ENCODE measurements around the gene FOXN3.
"Not testable (repeated sequence)": the region's sequence is repeated elsewhere in the genome, so short reads cannot be mapped to it uniquely, and the experiment has no call there.

FOXN3 gene

GRCh38 chr14:89212386-89213235, 204.4 kb downstream of the FOXN3 start:
- Histone ChIP-seq H3K4me1 (ENCODE audit: control insufficient read depth, insufficient read depth, low read length) (peaks cover 11% of the 10 kb centered on the region), H3K9me3 (ENCODE audit: control insufficient read depth in 2 of 2, low read length in 2 of 2) (no peaks in the 10 kb centered on the region), H3K27me3 (ENCODE audit: control insufficient read depth in 1 of 2, insufficient read depth in 2 of 2, low read length in 2 of 2) (no peaks in the 10 kb centered on the region), H3K4me3 (ENCODE audit: low read length in 2 of 2) (no peak overlapping the region), H3K27ac (ENCODE audit: low read length) (no peak overlapping the region), H3K9ac (ENCODE audit: low read length in 2 of 2) (no peak overlapping the region), H3K36me3 (ENCODE audit: control insufficient read depth in 2 of 2, insufficient read depth in 2 of 2, low read length in 2 of 2) (no peaks in the 10 kb centered on the region)

GRCh38 chr14:89209558-89209957, 207.5 kb downstream of the FOXN3 start:
- Histone ChIP-seq H3K27ac (ENCODE audit: low read length) (no peak overlapping the region), H3K4me3 (ENCODE audit: low read length in 2 of 2) (no peak overlapping the region), H3K9ac (ENCODE audit: low read length in 2 of 2) (no peak overlapping the region), H3K27me3 (ENCODE audit: control insufficient read depth in 1 of 2, insufficient read depth in 2 of 2, low read length in 2 of 2) (no peaks in the 10 kb centered on the region), H3K4me1 (ENCODE audit: control insufficient read depth, insufficient read depth, low read length) (peaks cover 8% of the 10 kb centered on the region), H3K36me3 (ENCODE audit: control insufficient read depth in 2 of 2, insufficient read depth in 2 of 2, low read length in 2 of 2) (no peaks in the 10 kb centered on the region), H3K9me3 (ENCODE audit: control insufficient read depth in 2 of 2, low read length in 2 of 2) (no peaks in the 10 kb centered on the region)

GRCh38 chr14:89207925-89208328, 209.1 kb downstream of the FOXN3 start:
- no peaks in the 10 kb centered on the region for H3K9me3 ChIP-seq (ENCODE audit: control insufficient read depth in 2 of 2, low read length in 2 of 2)
- H3K36me3 ChIP-seq (ENCODE audit: control insufficient read depth in 2 of 2, insufficient read depth in 2 of 2, low read length in 2 of 2): no peaks in the 10 kb centered on the region
- no peaks in the 10 kb centered on the region for H3K27me3 ChIP-seq (ENCODE audit: control insufficient read depth in 1 of 2, insufficient read depth in 2 of 2, low read length in 2 of 2)
- peaks cover 3% of the 10 kb centered on the region for H3K4me1 ChIP-seq (ENCODE audit: control insufficient read depth, insufficient read depth, low read length)
- H3K9ac ChIP-seq (ENCODE audit: low read length in 2 of 2): no peak overlapping the region
- no peak overlapping the region for H3K4me3 ChIP-seq (ENCODE audit: low read length in 2 of 2)
- no peak overlapping the region for H3K27ac ChIP-seq (ENCODE audit: low read length)

GRCh38 chr14:89206389-89207031, 210.5 kb downstream of the FOXN3 start:
- H3K36me3 ChIP-seq (ENCODE audit: control insufficient read depth in 2 of 2, insufficient read depth in 2 of 2, low read length in 2 of 2): no peaks in the 10 kb centered on the region
- H3K9ac ChIP-seq (ENCODE audit: low read length in 2 of 2): no peak overlapping the region
- no peaks in the 10 kb centered on the region for H3K27me3 ChIP-seq (ENCODE audit: control insufficient read depth in 1 of 2, insufficient read depth in 2 of 2, low read length in 2 of 2)
- no peak overlapping the region for H3K27ac ChIP-seq (ENCODE audit: low read length)
- no peak overlapping the region for H3K4me3 ChIP-seq (ENCODE audit: low read length in 2 of 2)
- peaks cover 3% of the 10 kb centered on the region for H3K4me1 ChIP-seq (ENCODE audit: control insufficient read depth, insufficient read depth, low read length)
- no peaks in the 10 kb centered on the region for H3K9me3 ChIP-seq (ENCODE audit: control insufficient read depth in 2 of 2, low read length in 2 of 2)

GRCh38 chr14:89205137-89205740, 211.8 kb downstream of the FOXN3 start:
- Histone ChIP-seq H3K36me3 (ENCODE audit: control insufficient read depth in 2 of 2, insufficient read depth in 2 of 2, low read length in 2 of 2) (no peaks in the 10 kb centered on the region), H3K27ac (ENCODE audit: low read length) (no peak overlapping the region), H3K9me3 (ENCODE audit: control insufficient read depth in 2 of 2, low read length in 2 of 2) (no peaks in the 10 kb centered on the region), H3K4me1 (ENCODE audit: control insufficient read depth, insufficient read depth, low read length) (peaks cover 3% of the 10 kb centered on the region), H3K27me3 (ENCODE audit: control insufficient read depth in 1 of 2, insufficient read depth in 2 of 2, low read length in 2 of 2) (no peaks in the 10 kb centered on the region), H3K4me3 (ENCODE audit: low read length in 2 of 2) (no peak overlapping the region), H3K9ac (ENCODE audit: low read length in 2 of 2) (no peak overlapping the region)

- H3K4me3 ChIP-seq (ENCODE audit: low read length in 2 of 2): no peak overlapping the region
- peaks cover 5% of the 10 kb centered on the region for H3K4me1 ChIP-seq (ENCODE audit: control insufficient read depth, insufficient read depth, low read length)
- no peaks in the 10 kb centered on the region for H3K9me3 ChIP-seq (ENCODE audit: control insufficient read depth in 2 of 2, low read length in 2 of 2)
- H3K27me3 ChIP-seq (ENCODE audit: control insufficient read depth in 1 of 2, insufficient read depth in 2 of 2, low read length in 2 of 2): no peaks in the 10 kb centered on the region
- no peak overlapping the region for H3K27ac ChIP-seq (ENCODE audit: low read length)
- H3K36me3 ChIP-seq (ENCODE audit: control insufficient read depth in 2 of 2, insufficient read depth in 2 of 2, low read length in 2 of 2): no peaks in the 10 kb centered on the region
- H3K9ac ChIP-seq (ENCODE audit: low read length in 2 of 2): no peak overlapping the region
Measured at GRCh38 chr14:89202413-89203190, 214.4 kb downstream of the FOXN3 start.

- H3K27me3 ChIP-seq (ENCODE audit: control insufficient read depth in 1 of 2, insufficient read depth in 2 of 2, low read length in 2 of 2): no peaks in the 10 kb centered on the region
- H3K27ac ChIP-seq (ENCODE audit: low read length): no peak overlapping the region
- H3K4me3 ChIP-seq (ENCODE audit: low read length in 2 of 2): no peak overlapping the region
- no peaks in the 10 kb centered on the region for H3K36me3 ChIP-seq (ENCODE audit: control insufficient read depth in 2 of 2, insufficient read depth in 2 of 2, low read length in 2 of 2)
- peaks cover 5% of the 10 kb centered on the region for H3K4me1 ChIP-seq (ENCODE audit: control insufficient read depth, insufficient read depth, low read length)
- no peak overlapping the region for H3K9ac ChIP-seq (ENCODE audit: low read length in 2 of 2)
- H3K9me3 ChIP-seq (ENCODE audit: control insufficient read depth in 2 of 2, low read length in 2 of 2): no peaks in the 10 kb centered on the region
Measured at GRCh38 chr14:89201645-89202044, 215.4 kb downstream of the FOXN3 start.

GRCh38 chr14:89199357-89199756, 217.7 kb downstream of the FOXN3 start:
- not testable (repeated sequence) for H3K4me1 ChIP-seq (ENCODE audit: control insufficient read depth, insufficient read depth, low read length); H3K9ac ChIP-seq (ENCODE audit: low read length in 2 of 2); H3K27me3 ChIP-seq (ENCODE audit: control insufficient read depth in 1 of 2, insufficient read depth in 2 of 2, low read length in 2 of 2); H3K4me3 ChIP-seq (ENCODE audit: low read length in 2 of 2); H3K9me3 ChIP-seq (ENCODE audit: control insufficient read depth in 2 of 2, low read length in 2 of 2); H3K36me3 ChIP-seq (ENCODE audit: control insufficient read depth in 2 of 2, insufficient read depth in 2 of 2, low read length in 2 of 2); H3K27ac ChIP-seq (ENCODE audit: low read length)

- Histone ChIP-seq H3K9me3 (ENCODE audit: control insufficient read depth in 2 of 2, low read length in 2 of 2) (no peaks in the 10 kb centered on the region), H3K27me3 (ENCODE audit: control insufficient read depth in 1 of 2, insufficient read depth in 2 of 2, low read length in 2 of 2) (no peaks in the 10 kb centered on the region), H3K36me3 (ENCODE audit: control insufficient read depth in 2 of 2, insufficient read depth in 2 of 2, low read length in 2 of 2) (no peaks in the 10 kb centered on the region), H3K9ac (ENCODE audit: low read length in 2 of 2) (no peak overlapping the region), H3K4me1 (ENCODE audit: control insufficient read depth, insufficient read depth, low read length) (peaks cover 3% of the 10 kb centered on the region), H3K4me3 (ENCODE audit: low read length in 2 of 2) (no peak overlapping the region), H3K27ac (ENCODE audit: low read length) (no peak overlapping the region)
Measured at GRCh38 chr14:89198544-89199329, 218.3 kb downstream of the FOXN3 start.

- Histone ChIP-seq H3K4me3 (ENCODE audit: low read length in 2 of 2) (no peak overlapping the region), H3K27ac (ENCODE audit: low read length) (no peak overlapping the region), H3K9me3 (ENCODE audit: control insufficient read depth in 2 of 2, low read length in 2 of 2) (no peaks in the 10 kb centered on the region), H3K27me3 (ENCODE audit: control insufficient read depth in 1 of 2, insufficient read depth in 2 of 2, low read length in 2 of 2) (no peaks in the 10 kb centered on the region), H3K9ac (ENCODE audit: low read length in 2 of 2) (no peak overlapping the region), H3K4me1 (ENCODE audit: control insufficient read depth, insufficient read depth, low read length) (peaks cover 3% of the 10 kb centered on the region), H3K36me3 (ENCODE audit: control insufficient read depth in 2 of 2, insufficient read depth in 2 of 2, low read length in 2 of 2) (no peaks in the 10 kb centered on the region)
Measured at GRCh38 chr14:89197623-89198022, 219.4 kb downstream of the FOXN3 start.
